A549 (cell line): Measurements from ENCODE around the gene RUNX3. TPM values are rescaled to one million over a fixed set of nuclear protein-coding genes. Genes with fewer than 3 reads are reported as not detected.

ENCODE experiments used
- ATAC-seq, 2 experiments: fragments of 200-7000 bp in 1 of 2; fragments of >200 bp in 1 of 2; cut with Nextera tagmentation in 1 of 2; cut with Tn5 transposase in 1 of 2; 3 replicates each; pipeline versions ENCODE4 v1.8.0 to v1.9.1; 2018 to 2020; ENCODE audit warnings: mild to moderate bottlenecking in 1 of 2, moderate library complexity in 1 of 2
- CTCF ChIA-PET: fragments of 300-600 bp; sonication (Branson Sonifier 250); formaldehyde crosslinking; extraction: SDS; loops from one replicate; lab custom pipeline; 2021; ENCODE audit warnings: antibody characterized with exemption, inconsistent platforms; lab: Yijun Ruan, JAX
- POLR2A ChIA-PET: fragments of 350-600 bp; formaldehyde crosslinking; extraction: SDS; loops from one replicate; lab custom pipeline; 2021; ENCODE audit warnings: antibody characterized with exemption, inconsistent platforms; lab: Yijun Ruan, JAX
- DNase-seq, 2 experiments: peaks; one replicate each; pipeline versions ENCODE4 v3.0.0 to v3.0.0-alpha.2; 2011 to 2016; ENCODE audit warnings: low read depth in 1 of 2, low spot score in 1 of 2
- FAIRE-seq: peaks from 2 replicates; lab custom pipeline; 2011; peaks lifted over from hg19 to GRCh38; lab: Jason Lieb, UNC
- H3K27ac ChIP-seq, 2 experiments: fragments of >200 bp; sonication (Bioruptor Twin); formaldehyde crosslinking; 3 replicates each; pipeline ENCODE4 v1.5.1; 2016 to 2017
- H3K4me1 ChIP-seq: fragments of >200 bp; sonication (Bioruptor Twin); formaldehyde crosslinking; 3 replicates; pipeline ENCODE4 v1.6.1; 2016
- H3K4me2 ChIP-seq: fragments of >200 bp; sonication (Bioruptor Twin); formaldehyde crosslinking; 3 replicates; pipeline ENCODE4 v1.6.1; 2016
- H3K4me3 ChIP-seq: fragments of >200 bp; sonication (Bioruptor Twin); formaldehyde crosslinking; 3 replicates; pipeline ENCODE4 v1.5.1; 2016
- H3K9me3 ChIP-seq: fragments of >200 bp; sonication (Bioruptor Twin); formaldehyde crosslinking; 3 replicates; pipeline ENCODE4 v1.6.1; 2016
- CHD2 ChIP-seq: fragments of 150-350 bp; IDR thresholded peaks from 2 replicates; pipeline ENCODE4 v1.6.1; 2014; ENCODE audit warnings: low read length; ENCODE audit not compliant: partially characterized antibody
- CHD4 ChIP-seq: fragments of 200-600 bp; sonication (generic); IDR thresholded peaks from 2 replicates; pipeline ENCODE4 v1.6.1; 2016; ENCODE audit warnings: antibody characterized with exemption, mild to moderate bottlenecking, borderline replicate concordance
- E2F6 ChIP-seq: IDR thresholded peaks from 2 replicates; pipeline ENCODE4 v1.6.1; 2012; ENCODE audit warnings: low read depth, borderline replicate concordance
- EHF ChIP-seq: fragments of 250-450 bp; sonication (Bioruptor Pico); IDR thresholded peaks from 2 replicates; pipeline ENCODE4 v1.5.0; 2020; ENCODE audit warnings: mild to moderate bottlenecking
- EP300 ChIP-seq, 2 experiments: fragments of >200 bp; sonication (Bioruptor Twin); formaldehyde crosslinking; IDR thresholded peaks; 2 replicates in 1 of 2; 3 replicates in 1 of 2; pipeline ENCODE4 v1.6.1; 2016 to 2017
- ESRRA ChIP-seq: fragments of 150-350 bp; IDR thresholded peaks from 2 replicates; pipeline ENCODE4 v1.6.1; 2014; ENCODE audit warnings: mild to moderate bottlenecking, low read length, borderline replicate concordance
- GATA3 ChIP-seq: IDR thresholded peaks from 2 replicates; pipeline ENCODE4 v1.6.1; 2012; ENCODE audit warnings: borderline replicate concordance
- HOXB13 ChIP-seq: fragments of 250-450 bp; sonication (Bioruptor Pico); IDR thresholded peaks from 2 replicates; pipeline ENCODE4 v1.5.0; 2020; ENCODE audit warnings: low read depth, mild to moderate bottlenecking, moderate library complexity
- HOXB5 ChIP-seq: fragments of 250-450 bp; sonication (Bioruptor Pico); IDR thresholded peaks from 2 replicates; pipeline ENCODE4 v1.5.0; 2020; ENCODE audit warnings: mild to moderate bottlenecking, moderate library complexity
- JUNB ChIP-seq: fragments of >200 bp; sonication (Bioruptor Twin); formaldehyde crosslinking; IDR thresholded peaks from 2 replicates; pipeline ENCODE4 v1.6.1; 2016
- KDM5A ChIP-seq: fragments of 200-600 bp; sonication (generic); IDR thresholded peaks from 2 replicates; pipeline ENCODE4 v1.6.1; 2016; ENCODE audit warnings: antibody characterized with exemption, mild to moderate bottlenecking
- MAZ ChIP-seq: fragments of 150-350 bp; IDR thresholded peaks from 2 replicates; pipeline ENCODE4 v1.6.1; 2014; ENCODE audit warnings: antibody characterized with exemption, low read depth, low read length, borderline replicate concordance
- RAD21 ChIP-seq, 2 experiments: fragments of >200 bp in 1 of 2; sonication (Bioruptor Twin) in 1 of 2; formaldehyde crosslinking in 1 of 2; IDR thresholded peaks in 1 of 2; conservative IDR thresholded peaks in 1 of 2; 2 replicates in 1 of 2; 3 replicates in 1 of 2; pipeline ENCODE4 v1.6.1; 2012 to 2018; ENCODE audit warnings: inconsistent platforms in 1 of 2
- SMC3 ChIP-seq: fragments of >200 bp; sonication (Bioruptor Twin); formaldehyde crosslinking; IDR thresholded peaks from 3 replicates; pipeline ENCODE4 v1.6.1; 2018; ENCODE audit warnings: inconsistent platforms
- TFCP2L1 ChIP-seq: fragments of 250-450 bp; sonication (Bioruptor Pico); IDR thresholded peaks from 2 replicates; pipeline ENCODE4 v1.5.0; 2021; ENCODE audit warnings: mild to moderate bottlenecking
- ZC3H11A ChIP-seq: fragments of 450-650 bp; IDR thresholded peaks from 2 replicates; pipeline ENCODE4 v1.6.1; 2014; ENCODE audit warnings: antibody characterized with exemption, mild to moderate bottlenecking
- ZNF302 ChIP-seq: fragments of 250-450 bp; sonication (Bioruptor Pico); IDR thresholded peaks from 2 replicates; pipeline ENCODE4 v1.9.0; 2021; ENCODE audit warnings: inconsistent platforms, mild to moderate bottlenecking, moderate library complexity
- ZSCAN20 ChIP-seq: fragments of 250-450 bp; sonication (Bioruptor Pico); IDR thresholded peaks from 2 replicates; pipeline ENCODE4 v1.8.0; 2022; ENCODE audit warnings: mild to moderate bottlenecking, moderate library complexity
- WGBS: methylation state at CpG from one replicate; pipeline ENCODE4 v1.1.6; 2017; ENCODE audit errors: missing lambda C conversion rate; 5-methylcytosine and 5-hydroxymethylcytosine counted together
- polyA plus RNA-seq, 4 experiments: library from polyadenylated mRNA; depleted of rRNA in 3 of 4; stranded (reverse); fragments of >200 nt; fragmentation: RNase III in 1 of 4; extraction: RNeasy Plus Mini Kit Qiagen cat#74134 plus additional on column Dnase treatment in 1 of 4; gene quantifications; 2 replicates in 3 of 4; 3 replicates in 1 of 4; pipeline ENCODE4 v1.2.3, GENCODE V29; 2011 to 2017
- TF ChIP-seq, protein P1 (sequence below): IDR thresholded peaks from 2 replicates; pipeline ENCODE4 v1.6.1; 2012
- TF ChIP-seq, protein P2 (sequence below): fragments of 200-600 bp; sonication (generic); IDR thresholded peaks from 2 replicates; pipeline ENCODE4 v1.6.1; 2016; ENCODE audit warnings: antibody characterized with exemption, mild to moderate bottlenecking, moderate library complexity

Gene RUNX3
- polyA plus RNA-seq, 2 of the 4 experiments (the other 2 are of a cell fraction), result 1.4 to 4.0 TPM

DNA sequence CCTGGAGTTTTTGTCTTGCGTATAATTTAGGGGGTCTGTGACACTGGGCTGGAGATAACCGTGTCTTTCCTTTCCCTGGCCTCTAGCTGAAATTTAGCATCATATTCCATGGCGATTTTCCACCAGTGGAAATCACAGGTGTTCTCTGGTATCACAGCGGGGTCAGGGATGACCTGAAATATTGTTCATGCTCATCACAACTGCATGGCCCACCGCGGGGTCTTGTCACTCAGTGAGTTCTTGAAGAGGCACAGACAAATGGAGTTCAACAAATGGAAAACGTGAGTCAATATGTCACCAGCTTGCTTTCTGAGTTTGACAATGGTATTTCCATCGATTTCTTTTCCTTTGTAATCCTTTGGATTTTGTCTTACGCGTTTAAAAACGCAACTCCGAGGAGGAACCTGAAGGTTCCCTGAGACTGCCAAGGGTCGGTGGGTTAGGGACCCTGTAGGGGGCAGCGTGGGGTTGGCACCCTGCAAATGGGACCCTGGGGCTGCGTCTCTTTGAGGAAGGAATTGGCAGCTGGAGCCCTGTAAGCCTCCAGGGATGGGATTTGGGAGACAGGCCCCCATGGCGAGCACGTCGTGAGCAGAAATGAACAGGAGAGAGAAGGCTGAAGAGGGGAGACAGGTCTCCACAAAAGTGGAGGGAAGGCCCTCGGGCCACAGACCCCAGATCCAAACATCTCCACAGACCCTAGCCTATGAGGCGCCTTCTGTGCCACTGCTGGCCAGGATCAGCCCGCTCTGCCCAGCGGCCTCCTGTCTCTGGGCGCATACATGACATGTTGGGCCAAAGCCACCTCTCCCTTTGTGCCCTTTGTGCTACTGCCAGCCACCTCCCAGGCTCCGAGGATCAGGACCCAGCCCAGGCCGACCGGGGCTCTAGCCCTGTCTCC lies 32.1 kb upstream of the RUNX3 start:
- DNase-seq (no peak), FAIRE-seq (no peak), ATAC-seq (no peak)
- 65% methylated on average over 26 of the region's 26 CpGs for WGBS
- no peak overlapping the region for H3K27ac ChIP-seq
- no peak overlapping the region for H3K4me2 ChIP-seq
- ChIA-PET CTCF (no interaction called here), POLR2A (no interaction called here)
- no peak overlapping the region for H3K4me3 ChIP-seq
- H3K4me1 ChIP-seq, result peaks cover 10% of the 10 kb centered on the region; the same call in 2 of the 3 replicates
- no peak for TF ChIP-seq HOXB5 (CRISPR knock-in tag)
- TF ChIP-seq, protein P1, sequence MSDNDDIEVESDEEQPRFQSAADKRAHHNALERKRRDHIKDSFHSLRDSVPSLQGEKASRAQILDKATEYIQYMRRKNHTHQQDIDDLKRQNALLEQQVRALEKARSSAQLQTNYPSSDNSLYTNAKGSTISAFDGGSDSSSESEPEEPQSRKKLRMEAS, result no peak
- no peak for TF ChIP-seq SMC3
- TF ChIP-seq ZC3H11A, result no peak
- no peak for TF ChIP-seq HOXB13 (CRISPR knock-in tag)
- no peak for TF ChIP-seq EHF (CRISPR knock-in tag)
- TF ChIP-seq GATA3, result no peak
- H3K9me3 ChIP-seq, result no peaks in the 10 kb centered on the region

DNA sequence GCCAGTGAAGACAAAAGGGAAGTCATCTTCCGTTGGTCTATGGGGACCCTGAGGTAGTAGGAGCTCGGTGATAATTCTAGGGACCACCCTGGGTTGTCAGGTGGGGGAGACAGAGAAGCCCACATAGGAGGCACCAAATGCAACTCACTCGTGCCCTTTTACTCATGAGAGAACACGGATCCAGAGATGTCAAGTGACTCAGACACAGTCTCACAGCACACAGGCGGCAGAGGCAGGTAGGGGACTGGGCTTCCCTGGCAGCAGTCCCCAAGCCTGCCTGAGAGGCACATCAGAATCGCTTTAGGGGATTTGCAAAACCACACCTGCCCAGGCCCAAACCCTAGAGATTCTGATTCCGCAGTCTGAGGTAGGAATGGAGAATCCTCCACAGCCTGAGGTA lies 31.3 kb upstream of the RUNX3 start:
- ATAC-seq, result no peak
- 41% methylated on average over 4 of the region's 7 CpGs for WGBS
- POLR2A ChIA-PET, result no interaction called here

More for the DNA sequence above, 31.3 kb upstream of the RUNX3 start:
- TF ChIP-seq RAD21 (conservative IDR thresholded peaks at IDR 0.05 in 1 of 2, IDR thresholded peaks at IDR 0.05 in 1 of 2) (no peak), CHD4 (no peak), KDM5A (no peak), ZSCAN20 (CRISPR knock-in tag) (no peak), JUNB (no peak), HOXB5 (CRISPR knock-in tag) (no peak), GATA3 (no peak), EHF (CRISPR knock-in tag) (no peak), E2F6 (no peak), ZNF302 (CRISPR knock-in tag) (no peak), ESRRA (no peak), MAZ (no peak), EP300 (IDR thresholded peaks at IDR 0.05) (no peak), TFCP2L1 (CRISPR knock-in tag) (no peak), CHD2 (no peak)
- TF ChIP-seq, protein P2, sequence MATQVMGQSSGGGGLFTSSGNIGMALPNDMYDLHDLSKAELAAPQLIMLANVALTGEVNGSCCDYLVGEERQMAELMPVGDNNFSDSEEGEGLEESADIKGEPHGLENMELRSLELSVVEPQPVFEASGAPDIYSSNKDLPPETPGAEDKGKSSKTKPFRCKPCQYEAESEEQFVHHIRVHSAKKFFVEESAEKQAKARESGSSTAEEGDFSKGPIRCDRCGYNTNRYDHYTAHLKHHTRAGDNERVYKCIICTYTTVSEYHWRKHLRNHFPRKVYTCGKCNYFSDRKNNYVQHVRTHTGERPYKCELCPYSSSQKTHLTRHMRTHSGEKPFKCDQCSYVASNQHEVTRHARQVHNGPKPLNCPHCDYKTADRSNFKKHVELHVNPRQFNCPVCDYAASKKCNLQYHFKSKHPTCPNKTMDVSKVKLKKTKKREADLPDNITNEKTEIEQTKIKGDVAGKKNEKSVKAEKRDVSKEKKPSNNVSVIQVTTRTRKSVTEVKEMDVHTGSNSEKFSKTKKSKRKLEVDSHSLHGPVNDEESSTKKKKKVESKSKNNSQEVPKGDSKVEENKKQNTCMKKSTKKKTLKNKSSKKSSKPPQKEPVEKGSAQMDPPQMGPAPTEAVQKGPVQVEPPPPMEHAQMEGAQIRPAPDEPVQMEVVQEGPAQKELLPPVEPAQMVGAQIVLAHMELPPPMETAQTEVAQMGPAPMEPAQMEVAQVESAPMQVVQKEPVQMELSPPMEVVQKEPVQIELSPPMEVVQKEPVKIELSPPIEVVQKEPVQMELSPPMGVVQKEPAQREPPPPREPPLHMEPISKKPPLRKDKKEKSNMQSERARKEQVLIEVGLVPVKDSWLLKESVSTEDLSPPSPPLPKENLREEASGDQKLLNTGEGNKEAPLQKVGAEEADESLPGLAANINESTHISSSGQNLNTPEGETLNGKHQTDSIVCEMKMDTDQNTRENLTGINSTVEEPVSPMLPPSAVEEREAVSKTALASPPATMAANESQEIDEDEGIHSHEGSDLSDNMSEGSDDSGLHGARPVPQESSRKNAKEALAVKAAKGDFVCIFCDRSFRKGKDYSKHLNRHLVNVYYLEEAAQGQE, result no peak
- CTCF ChIA-PET, result interaction anchor here (1.3 kb wide), 1 partner anchor 63 kb away, joined by 3 read pairs; no protein-coding TSS in a partner anchor
- no peak for DNase-seq
- H3K4me2 ChIP-seq, result no peak overlapping the region
- no peaks in the 10 kb centered on the region for H3K9me3 ChIP-seq
- H3K4me1 ChIP-seq, result peaks cover 3% of the 10 kb centered on the region; the same call in 2 of the 3 replicates
- no peak overlapping the region for H3K4me3 ChIP-seq
- no peak for FAIRE-seq
- no peak overlapping the region for H3K27ac ChIP-seq
